Measurements from ENCODE around the gene RSF1.
"Not testable (repeated sequence)": the region's sequence is repeated elsewhere in the genome, so short reads cannot be mapped to it uniquely, and the experiment has no call there.

Gene RSF1

GRCh38 chr11:77665240-77665965 lies 155.1 kb downstream of the RSF1 start:
- DNase-seq, result no peak

- DNase-seq, result no peak
Observed at GRCh38 chr11:77661670-77662069, 158.9 kb downstream of the RSF1 start.

- no peak for DNase-seq
Observed at GRCh38 chr11:77660947-77661346, 159.6 kb downstream of the RSF1 start.

- DNase-seq, result no peak
Observed at GRCh38 chr11:77658213-77659013, 162.1 kb downstream of the RSF1 start.

- DNase-seq, result no peak
Observed at GRCh38 chr11:77656362-77656761, 164.2 kb downstream of the RSF1 start.

- no peak for DNase-seq
Observed at GRCh38 chr11:77654770-77655434, 165.6 kb downstream of the RSF1 start.

- no peak for DNase-seq
Observed at GRCh38 chr11:77650123-77650522, 170.4 kb downstream of the RSF1 start.

GRCh38 chr11:77647654-77648305 lies 172.7 kb downstream of the RSF1 start:
- DNase-seq, result no peak

- no peak for DNase-seq
Observed at GRCh38 chr11:77644887-77645286, 175.6 kb downstream of the RSF1 start.

- no peak for DNase-seq
Observed at GRCh38 chr11:77642228-77642627, 178.3 kb downstream of the RSF1 start.

- peak; percentile 45 to 69 (median 50) for DNase-seq
Observed at GRCh38 chr11:77637345-77638165, 183.0 kb downstream of the RSF1 start, which contains the start of gene CLNS1A. TSS of gene CLNS1A (minus strand) at chr11:77637794. CDS start at chr11:77637714, 80 bp downstream.

GRCh38 chr11:77636731-77637344 lies 183.7 kb downstream of the RSF1 start:
- no peak for DNase-seq

GRCh38 chr11:77633926-77634325 lies 186.6 kb downstream of the RSF1 start:
- not testable (repeated sequence) for DNase-seq

GRCh38 chr11:77630157-77630710 lies 190.3 kb downstream of the RSF1 start:
- no peak for DNase-seq

GRCh38 chr11:77619576-77620198 lies 200.8 kb downstream of the RSF1 start:
- DNase-seq, result no peak

GRCh38 chr11:77617892-77618291 lies 202.6 kb downstream of the RSF1 start:
- no peak for DNase-seq

GRCh38 chr11:77611921-77612320 lies 208.6 kb downstream of the RSF1 start:
- DNase-seq, result no peak
